Measurements from ENCODE around the gene RNASEL. TPM values are rescaled to one million over a fixed set of nuclear protein-coding genes. Genes with fewer than 3 reads are reported as not detected.

Gene RNASEL
- total and polyA plus RNA-seq, 2 experiments from 2014 or later: 0.37 to 0.94 TPM

- peaks cover 3% of the 10 kb centered on the region; the same call in 2 of the 3 replicates for H3K36me3 Mint-ChIP-seq (ENCODE audit: low read depth)
- DNase-seq (ENCODE audit: low spot score) (peak; percentile 87), ATAC-seq (peak; percentile 40)
- Histone ChIP-seq H3F3A (replicated peaks; ENCODE audit: low read depth) (peaks cover 5% of the 10 kb centered on the region; the same call in 1 of the 2 replicates), H3K4me2 (peak overlapping the region; percentile 80), H3K79me2 (replicated peaks; ENCODE audit: insufficient read depth) (no peaks in the 10 kb centered on the region), H2AFZ (no peak overlapping the region), H3K4me3 (peak overlapping the region; percentile 70), H3K36me3 (ENCODE audit: insufficient read depth) (no peaks in the 10 kb centered on the region), H4K20me1 (replicated peaks; ENCODE audit: insufficient read depth) (no peaks in the 10 kb centered on the region), H3K27ac (ENCODE audit: low read depth) (peak overlapping the region; percentile 73), H3K27me3 (ENCODE audit: insufficient read depth) (peaks cover 46% of the 10 kb centered on the region), H3K4me1 (ENCODE audit: insufficient read depth) (peaks cover 68% of the 10 kb centered on the region), H3K9me2 (ENCODE audit: insufficient read depth) (no peaks in the 10 kb centered on the region)
- TF ChIP-seq EZH2phosphoT487 (IDR thresholded peaks at IDR 0.05; ENCODE audit: unreplicated experiment) (no peak), REST (IDR thresholded peaks at IDR 0.05; ENCODE audit: unreplicated experiment) (no peak), ETS1 (IDR thresholded peaks at IDR 0.05) (peak; percentile 59; the same call in 1 of the 2 replicates), NANOG (IDR thresholded peaks at IDR 0.05; ENCODE audit: borderline replicate concordance) (peak; percentile 67), POLR2AphosphoS5 (IDR thresholded peaks at IDR 0.05; ENCODE audit: low read depth) (peak; percentile 56), CREB1 (CRISPR knock-in tag; IDR thresholded peaks at IDR 0.05; ENCODE audit: low read depth) (peak; percentile 40; the same call in 1 of the 2 replicates), EZH2 (IDR thresholded peaks at IDR 0.05; ENCODE audit: low read depth, unreplicated experiment) (no peak), CTCF (conservative IDR thresholded peaks at IDR 0.05; ENCODE audit: low read depth in 2 of 2) (0 out of 4 replicates have a peak, but pooled peaks have one; percentile 9 to 18)
- H3K27me3 Mint-ChIP-seq (ENCODE audit: insufficient read depth, low read depth, poor library complexity): peaks cover 47% of the 10 kb centered on the region
- H3K9me3 Mint-ChIP-seq: peaks cover 11% of the 10 kb centered on the region
- peak overlapping the region; percentile 72 for H3K4me3 Mint-ChIP-seq
- peak overlapping the region; percentile 66; the same call in 1 of the 2 replicates for H3K27ac Mint-ChIP-seq
- peaks cover 71% of the 10 kb centered on the region for H3K4me1 Mint-ChIP-seq
Measured at GRCh38 chr1:182616130-182617013, 27.3 kb upstream of the RNASEL start.

Data from GM23338 (cell line).